Fibroblast of lung (primary cell): ENCODE data around the gene TMEM236.

Source experiments
- CTCF ChIP-seq, 2 donors: IDR thresholded peaks in 1 of 2; conservative IDR thresholded peaks in 1 of 2; 1 replicate in 1 of 2; 2 replicates in 1 of 2; pipeline ENCODE4 v1.5.1; 2011 to 2012; ENCODE audit warnings: low read length in 2 of 2, control low read depth in 1 of 2, inconsistent platforms in 1 of 2, low read depth in 1 of 2, mild to moderate bottlenecking in 1 of 2
- EZH2 ChIP-seq: IDR thresholded peaks from 2 replicates; pipeline ENCODE4 v1.5.1; 2012; ENCODE audit warnings: low read length, control low read depth, mild to moderate bottlenecking; ENCODE audit errors: missing control alignments

- TF ChIP-seq CTCF (conservative IDR thresholded peaks at IDR 0.05 in 1 of 2, IDR thresholded peaks at IDR 0.05 in 1 of 2; ENCODE audit: low read depth in 1 of 2, low read length in 2 of 2) (no peak), EZH2 (no peak)
Measured at GRCh38 chr10:17802976-17803375, 51.0 kb downstream of the TMEM236 start.
